Bronchial epithelial cell (primary cell): Measurements from ENCODE around the gene EML1. TPM values are rescaled to one million over a fixed set of nuclear protein-coding genes. Genes with fewer than 3 reads are reported as not detected.

ENCODE experiments used
- DNase-seq: peaks from one replicate; pipeline ENCODE4 v3.0.0-alpha.2; 2010; ENCODE audit warnings: low read depth
- FAIRE-seq: peaks from 2 replicates; lab custom pipeline; 2011; peaks lifted over from hg19 to GRCh38; lab: Jason Lieb, UNC
- H3K27me3 ChIP-seq: 2 replicates; pipeline ENCODE4 v1.5.1; 2011; ENCODE audit warnings: low read length; ENCODE audit not compliant: control insufficient read depth, insufficient read depth
- H3K36me3 ChIP-seq: 2 replicates; pipeline ENCODE4 v1.5.1; 2011; ENCODE audit warnings: low read length; ENCODE audit not compliant: control insufficient read depth, insufficient read depth
- H3K4me3 ChIP-seq: 2 replicates; pipeline ENCODE4 v1.5.1; 2011; ENCODE audit warnings: mild to moderate bottlenecking, low read depth, low read length, control low read depth
- CTCF ChIP-seq: IDR thresholded peaks from 2 replicates; pipeline ENCODE4 v1.5.1; 2011; ENCODE audit warnings: mild to moderate bottlenecking, moderate library complexity, low read length, control low read depth, inconsistent platforms; ENCODE audit not compliant: insufficient read depth, severe bottlenecking
- total RNA-seq: library from RNA; depleted of rRNA; stranded (reverse); fragments of >200 nt; gene quantifications from 2 replicates; pipeline ENCODE4 v1.2.1, GENCODE V29; 2014

The EML1 gene
- total RNA-seq, 1 donor from 2014 or later: 1.8 TPM

GRCh38 chr14:99781853-99782610 is 11.2 kb upstream of the EML1 start:
- Histone ChIP-seq H3K4me3 (no peak overlapping the region), H3K27me3 (no peaks in the 10 kb centered on the region), H3K36me3 (no peaks in the 10 kb centered on the region)
- DNase-seq: no peak
- no peak for FAIRE-seq
- TF ChIP-seq CTCF: no peak

- FAIRE-seq (no peak), DNase-seq (no peak)
- H3K27me3 ChIP-seq: no peaks in the 10 kb centered on the region
- no peak overlapping the region for H3K4me3 ChIP-seq
- H3K36me3 ChIP-seq: no peaks in the 10 kb centered on the region
- TF ChIP-seq CTCF: no peak
Observed at GRCh38 chr14:99784508-99784907, 8.7 kb upstream of the EML1 start.

GRCh38 chr14:99785426-99785825 is 7.8 kb upstream of the EML1 start:
- no peak for TF ChIP-seq CTCF
- DNase-seq (no peak), FAIRE-seq (no peak)
- H3K4me3 ChIP-seq: no peak overlapping the region
- H3K36me3 ChIP-seq: no peaks in the 10 kb centered on the region
- no peaks in the 10 kb centered on the region for H3K27me3 ChIP-seq

GRCh38 chr14:99786511-99786989 is 6.7 kb upstream of the EML1 start:
- no peaks in the 10 kb centered on the region for H3K27me3 ChIP-seq
- DNase-seq (no peak), FAIRE-seq (no peak)
- no peaks in the 10 kb centered on the region for H3K36me3 ChIP-seq
- TF ChIP-seq CTCF: no peak
- H3K4me3 ChIP-seq: no peak overlapping the region

- DNase-seq: no peak
- Histone ChIP-seq H3K4me3 (no peak overlapping the region), H3K27me3 (no peaks in the 10 kb centered on the region), H3K36me3 (no peaks in the 10 kb centered on the region)
- no peak for FAIRE-seq
- no peak for TF ChIP-seq CTCF
Observed at GRCh38 chr14:99788713-99789112, 4.5 kb upstream of the EML1 start.
